ENCODE measurements around the gene CIAO1.

The CIAO1 gene

DNA sequence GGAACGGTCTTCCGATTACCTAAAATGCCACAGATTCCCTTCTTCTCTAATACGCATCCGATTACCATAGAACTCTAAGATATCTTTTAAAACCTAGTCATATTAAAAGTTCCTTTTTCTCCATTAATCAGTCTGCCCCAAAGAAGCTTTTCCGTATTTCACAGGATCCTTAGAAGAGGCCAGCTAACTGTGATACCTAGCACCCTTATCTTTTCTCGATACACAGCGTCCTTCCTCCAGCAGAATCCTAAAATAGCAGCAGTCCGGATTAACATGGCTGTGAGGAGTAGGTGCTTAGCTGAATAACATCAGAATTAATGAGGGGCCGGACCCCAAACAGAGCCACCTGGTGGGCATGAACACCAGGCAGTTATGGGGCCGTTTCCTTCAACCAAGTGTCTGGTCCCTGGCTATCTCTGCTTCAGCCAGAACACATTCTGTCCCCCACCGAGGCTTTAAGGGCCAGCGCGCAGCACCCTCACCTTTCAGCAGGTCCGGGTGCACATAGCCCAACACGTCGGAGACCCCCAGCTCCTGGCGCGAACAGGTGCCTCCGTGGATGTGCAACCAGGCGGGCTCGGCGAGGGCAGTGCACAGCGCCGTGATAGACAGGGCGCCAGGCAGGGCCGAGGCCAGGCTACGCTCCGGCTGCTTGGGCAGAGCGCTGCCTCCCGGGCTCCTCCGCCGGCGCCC, 1.2 kb upstream of the CIAO1 start:
- peak; percentile 39 for DNase-seq (ENCODE audit: low read depth)
- TF ChIP-seq, protein P1, sequence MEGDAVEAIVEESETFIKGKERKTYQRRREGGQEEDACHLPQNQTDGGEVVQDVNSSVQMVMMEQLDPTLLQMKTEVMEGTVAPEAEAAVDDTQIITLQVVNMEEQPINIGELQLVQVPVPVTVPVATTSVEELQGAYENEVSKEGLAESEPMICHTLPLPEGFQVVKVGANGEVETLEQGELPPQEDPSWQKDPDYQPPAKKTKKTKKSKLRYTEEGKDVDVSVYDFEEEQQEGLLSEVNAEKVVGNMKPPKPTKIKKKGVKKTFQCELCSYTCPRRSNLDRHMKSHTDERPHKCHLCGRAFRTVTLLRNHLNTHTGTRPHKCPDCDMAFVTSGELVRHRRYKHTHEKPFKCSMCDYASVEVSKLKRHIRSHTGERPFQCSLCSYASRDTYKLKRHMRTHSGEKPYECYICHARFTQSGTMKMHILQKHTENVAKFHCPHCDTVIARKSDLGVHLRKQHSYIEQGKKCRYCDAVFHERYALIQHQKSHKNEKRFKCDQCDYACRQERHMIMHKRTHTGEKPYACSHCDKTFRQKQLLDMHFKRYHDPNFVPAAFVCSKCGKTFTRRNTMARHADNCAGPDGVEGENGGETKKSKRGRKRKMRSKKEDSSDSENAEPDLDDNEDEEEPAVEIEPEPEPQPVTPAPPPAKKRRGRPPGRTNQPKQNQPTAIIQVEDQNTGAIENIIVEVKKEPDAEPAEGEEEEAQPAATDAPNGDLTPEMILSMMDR (IDR thresholded peaks at IDR 0.05; ENCODE audit: insufficient read depth, low read depth, low read length, missing control alignments) = peak; percentile 35
- peak overlapping the region; percentile 90 for H3K4me3 ChIP-seq (ENCODE audit: low read length)

DNA sequence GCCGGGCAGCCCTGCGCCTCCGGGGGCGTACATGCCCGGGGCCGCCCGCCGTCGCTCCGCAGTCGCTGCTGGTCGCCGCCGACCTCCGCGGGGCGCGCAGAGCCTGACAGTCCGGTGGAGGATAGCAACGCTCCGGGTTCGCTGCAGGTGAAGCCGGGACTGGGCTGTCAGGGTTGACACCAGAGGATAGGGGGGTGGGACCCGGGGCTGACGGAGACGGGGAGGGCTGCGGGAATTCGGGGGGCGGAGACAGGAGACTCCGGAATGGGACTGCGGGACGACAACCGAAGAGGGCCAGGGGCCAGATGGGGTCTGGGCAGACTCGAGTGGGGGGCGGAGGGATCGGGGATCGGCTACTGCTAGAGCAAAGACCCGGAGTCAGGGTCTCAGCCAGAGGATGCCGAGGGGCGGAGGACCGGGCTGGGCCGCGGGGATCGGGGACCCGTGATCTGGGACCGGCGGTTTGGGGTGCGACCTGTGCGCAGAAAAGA, 631 bp upstream of the CIAO1 start:
- peak overlapping the region; percentile 90 for H3K4me3 ChIP-seq (ENCODE audit: low read length)
- DNase-seq (ENCODE audit: low read depth) = peak; percentile 53
- TF ChIP-seq, protein P1 (IDR thresholded peaks at IDR 0.05; ENCODE audit: insufficient read depth, low read depth, low read length, missing control alignments) = no peak

DNA sequence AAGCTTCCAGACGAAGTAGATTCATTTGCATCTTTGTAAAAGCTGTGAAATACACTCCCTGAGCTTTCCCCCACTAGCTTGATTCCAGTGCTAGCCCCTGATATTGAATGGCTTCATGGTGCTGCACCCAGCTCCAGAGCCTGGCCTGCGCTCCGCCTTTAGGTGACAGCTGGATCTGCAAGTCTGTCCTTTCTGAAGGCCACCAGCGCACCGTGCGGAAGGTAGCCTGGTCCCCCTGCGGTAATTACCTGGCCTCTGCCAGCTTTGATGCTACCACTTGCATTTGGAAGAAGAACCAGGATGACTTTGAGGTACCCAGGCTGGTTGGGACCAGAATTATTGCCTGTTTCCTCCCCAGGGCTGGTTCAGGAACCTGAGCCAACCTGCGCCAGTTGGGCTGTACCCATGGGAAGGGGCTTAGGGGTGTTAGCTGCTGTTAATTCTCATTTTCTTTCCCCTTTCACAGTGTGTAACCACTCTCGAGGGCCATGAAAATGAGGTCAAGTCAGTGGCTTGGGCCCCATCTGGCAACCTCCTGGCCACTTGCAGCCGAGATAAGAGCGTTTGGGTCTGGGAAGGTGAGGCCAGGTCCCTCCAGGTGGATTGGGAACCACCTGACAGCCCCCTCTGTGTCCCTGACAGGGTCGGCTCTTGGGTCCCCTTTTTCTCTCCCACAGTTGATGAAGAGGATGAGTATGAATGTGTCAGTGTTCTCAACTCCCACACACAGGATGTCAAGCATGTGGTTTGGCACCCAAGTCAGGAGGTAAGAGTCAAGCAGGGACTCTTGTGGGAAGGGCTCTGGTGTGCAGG, 1.3 kb downstream of the CIAO1 start:
- peak overlapping the region; percentile 90 for H3K4me3 ChIP-seq (ENCODE audit: low read length)
- TF ChIP-seq, protein P1 (IDR thresholded peaks at IDR 0.05; ENCODE audit: insufficient read depth, low read depth, low read length, missing control alignments) = peak; percentile 51
- peak; percentile 49 for DNase-seq (ENCODE audit: low read depth)

DNA sequence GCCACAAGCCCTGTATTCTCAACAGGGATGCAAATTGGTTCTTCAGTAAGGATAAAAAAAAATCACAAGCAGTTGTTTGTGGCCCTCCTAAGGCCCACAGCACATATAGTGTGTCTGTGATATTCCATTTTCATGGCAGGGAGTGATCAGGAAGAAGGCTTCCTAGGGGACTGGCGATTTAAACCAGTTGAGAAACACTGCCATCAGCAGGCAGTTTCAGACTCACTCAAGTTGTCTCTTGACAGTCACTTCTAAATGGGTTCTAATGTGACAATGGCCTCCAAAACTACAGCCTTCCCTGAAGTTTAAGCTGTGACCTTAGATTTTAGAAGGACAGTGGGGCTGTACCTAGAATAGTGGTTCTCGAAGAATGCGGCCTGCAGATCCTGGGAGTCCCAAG, 6.0 kb downstream of the CIAO1 start:
- TF ChIP-seq, protein P1 (IDR thresholded peaks at IDR 0.05; ENCODE audit: insufficient read depth, low read depth, low read length, missing control alignments) = no peak
- no peak for DNase-seq (ENCODE audit: low read depth)
- H3K4me3 ChIP-seq (ENCODE audit: low read length) = no peak overlapping the region

DNA sequence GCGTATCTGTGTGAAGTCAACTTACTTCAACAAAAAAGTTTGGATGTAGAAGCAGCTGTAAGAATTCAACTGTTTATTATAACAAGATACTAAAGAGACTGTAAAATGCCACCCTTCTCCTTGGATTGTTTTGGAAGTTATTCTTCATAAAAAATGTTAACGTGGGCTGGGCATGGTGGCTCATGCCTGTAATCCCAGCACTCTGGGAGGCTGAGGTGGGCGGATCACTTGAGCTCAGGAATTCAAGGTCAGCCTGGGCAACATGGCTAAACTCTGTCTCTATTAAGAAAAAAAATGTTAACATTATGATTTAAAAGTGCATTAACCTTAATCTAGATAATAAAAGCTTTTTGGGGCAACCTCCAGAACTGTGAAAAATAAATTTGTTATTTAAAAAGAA, 7.7 kb downstream of the CIAO1 start:
- no peak for DNase-seq (ENCODE audit: low read depth)
- TF ChIP-seq, protein P1 (IDR thresholded peaks at IDR 0.05; ENCODE audit: insufficient read depth, low read depth, low read length, missing control alignments) = no peak
- H3K4me3 ChIP-seq (ENCODE audit: low read length) = no peak overlapping the region

DNA sequence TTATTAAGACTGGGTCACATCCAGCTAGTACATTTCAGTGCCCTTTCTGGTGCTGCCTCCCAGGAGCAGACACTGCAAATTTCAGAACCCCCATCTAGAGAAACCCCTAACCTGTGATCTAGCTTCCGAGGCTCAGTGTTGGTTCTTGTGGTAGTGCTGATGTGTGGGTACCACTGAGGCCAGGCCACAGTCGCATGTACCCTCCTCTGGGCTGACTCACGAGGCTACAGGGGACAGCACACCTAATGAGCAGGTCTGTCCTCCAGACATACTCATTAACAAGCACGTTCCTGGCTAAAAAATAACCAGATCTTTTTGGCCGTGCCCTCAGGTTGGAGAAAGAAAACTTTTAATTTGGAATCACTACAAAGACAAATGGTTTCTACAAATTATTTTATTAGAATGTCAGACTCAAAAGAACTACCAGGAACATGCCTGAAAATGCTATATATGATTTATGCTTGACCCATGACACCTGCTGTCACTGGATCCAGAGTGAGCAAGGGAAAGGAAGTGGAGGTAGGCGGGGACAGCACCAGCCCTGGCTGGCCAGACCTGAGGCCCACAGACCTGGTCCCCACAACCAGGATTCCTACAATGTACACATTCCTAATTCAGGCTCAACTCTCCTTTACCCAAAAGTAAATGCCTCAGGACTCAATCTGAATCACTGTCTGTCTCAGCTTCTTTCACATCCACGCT, 8.5 kb downstream of the CIAO1 start:
- no peak overlapping the region for H3K4me3 ChIP-seq (ENCODE audit: low read length)
- TF ChIP-seq, protein P1 (IDR thresholded peaks at IDR 0.05; ENCODE audit: insufficient read depth, low read depth, low read length, missing control alignments) = no peak
- DNase-seq (ENCODE audit: low read depth) = no peak

Data from epithelial cell of esophagus (primary cell).